Activated naive CD4-positive, alpha-beta T cell treated with anti-CD3 and anti-CD28 coated beads for 36 hours (primary cell): ENCODE measurements around the gene PRDM12. TPM values are rescaled to one million over a fixed set of nuclear protein-coding genes. Genes with fewer than 3 reads are reported as not detected.

Experiments used
- CTCF ChIA-PET: fragments of 350-600 bp; sonication (Branson Sonifier 250); formaldehyde crosslinking; loops from one replicate; lab custom pipeline; 2021; ENCODE audit warnings: antibody characterized with exemption; lab: Charles Lee
- DNase-seq: peaks from one replicate; pipeline ENCODE4 v3.0.0-alpha.2; 2020
- H3K27ac Mint-ChIP-seq: one replicate; pipeline ENCODE4 v1.8.0; 2021; ENCODE audit warnings: mild to moderate bottlenecking, mixed read lengths
- H3K27me3 Mint-ChIP-seq: one replicate; pipeline ENCODE4 v1.8.0; 2021; ENCODE audit warnings: low read depth, mixed read lengths
- H3K36me3 Mint-ChIP-seq: one replicate; pipeline ENCODE4 v1.8.0; 2021; ENCODE audit warnings: low read depth, mixed read lengths
- H3K4me1 Mint-ChIP-seq: one replicate; pipeline ENCODE4 v1.8.0; 2021; ENCODE audit warnings: low read depth, mixed read lengths
- H3K4me3 Mint-ChIP-seq: one replicate; pipeline ENCODE4 v1.8.0; 2021; ENCODE audit warnings: mild to moderate bottlenecking, moderate library complexity, mixed read lengths
- H3K9me3 Mint-ChIP-seq: one replicate; pipeline ENCODE4 v1.8.0; 2021; ENCODE audit warnings: mixed read lengths
- intact Hi-C: fragments of 100-400 bp; cut with micrococcal nuclease; formaldehyde crosslinking; loops from one replicate; pipeline ENCODE4 v1.15.1; 2023
- total RNA-seq, 2 experiments: library from RNA; stranded (reverse); gene quantifications; one replicate each; pipeline ENCODE4 v1.2.3, GENCODE V29; 2021

Gene PRDM12
- total RNA-seq, 2 experiments from 2014 or later: not detected

GRCh38 chr9:130631331-130632080 is 32.9 kb upstream of the PRDM12 start:
- no peak overlapping the region for H3K4me3 Mint-ChIP-seq
- no peak for DNase-seq
- H3K4me1 Mint-ChIP-seq: no peaks in the 10 kb centered on the region
- H3K27me3 Mint-ChIP-seq: no peaks in the 10 kb centered on the region
- CTCF ChIA-PET: no interaction called here
- H3K9me3 Mint-ChIP-seq: no peaks in the 10 kb centered on the region
- H3K27ac Mint-ChIP-seq: no peak overlapping the region
- intact Hi-C loops: no loop called here
- H3K36me3 Mint-ChIP-seq: peaks cover 23% of the 10 kb centered on the region

DNA sequence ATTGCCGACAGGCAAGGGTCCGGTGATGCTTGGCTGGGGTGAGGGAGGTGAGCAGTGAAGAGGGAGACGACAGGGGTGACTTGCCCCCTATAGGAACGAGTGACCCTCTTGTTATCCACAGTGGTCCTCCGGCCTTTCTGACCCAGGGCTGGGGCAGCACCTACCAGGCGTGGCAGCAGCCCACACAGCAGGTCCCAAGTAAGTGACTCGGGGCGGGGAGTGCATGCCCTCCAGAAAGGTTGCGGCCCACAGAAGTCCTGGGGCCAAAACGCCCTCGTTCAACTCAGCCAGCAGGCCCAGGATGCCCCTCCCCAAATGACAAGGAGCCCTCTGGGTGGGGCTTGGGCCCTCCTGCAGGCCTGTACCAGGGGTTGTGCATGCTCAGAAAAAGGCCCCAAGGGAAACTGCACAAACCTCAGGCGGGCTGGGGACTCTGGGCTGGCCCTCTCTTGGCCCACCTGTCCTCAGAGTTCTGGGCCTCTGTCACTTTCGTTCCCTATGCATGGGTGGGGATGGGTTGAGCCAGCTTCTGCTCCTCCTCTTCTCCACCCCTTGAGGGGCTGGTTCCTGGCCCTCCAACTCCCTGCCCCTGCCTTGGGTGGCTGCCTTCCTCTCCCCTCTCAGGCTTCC is 32.2 kb upstream of the PRDM12 start:
- H3K4me1 Mint-ChIP-seq: no peaks in the 10 kb centered on the region
- no peak for DNase-seq
- H3K27ac Mint-ChIP-seq: no peak overlapping the region
- peaks cover 19% of the 10 kb centered on the region for H3K36me3 Mint-ChIP-seq
- no peaks in the 10 kb centered on the region for H3K9me3 Mint-ChIP-seq
- intact Hi-C loops: no loop called here
- CTCF ChIA-PET: no interaction called here
- H3K27me3 Mint-ChIP-seq: no peaks in the 10 kb centered on the region
- no peak overlapping the region for H3K4me3 Mint-ChIP-seq

GRCh38 chr9:130632841-130633240 is 31.6 kb upstream of the PRDM12 start:
- peaks cover 21% of the 10 kb centered on the region for H3K36me3 Mint-ChIP-seq
- no peak overlapping the region for H3K27ac Mint-ChIP-seq
- intact Hi-C loops: no loop called here
- H3K9me3 Mint-ChIP-seq: no peaks in the 10 kb centered on the region
- CTCF ChIA-PET: no interaction called here
- DNase-seq: no peak
- H3K27me3 Mint-ChIP-seq: no peaks in the 10 kb centered on the region
- H3K4me1 Mint-ChIP-seq: no peaks in the 10 kb centered on the region
- H3K4me3 Mint-ChIP-seq: no peak overlapping the region

- intact Hi-C loops: no loop called here
- Mint-ChIP-seq H3K9me3 (no peaks in the 10 kb centered on the region), H3K27ac (no peak overlapping the region), H3K36me3 (peaks cover 24% of the 10 kb centered on the region), H3K27me3 (no peaks in the 10 kb centered on the region), H3K4me1 (no peaks in the 10 kb centered on the region), H3K4me3 (no peak overlapping the region)
- CTCF ChIA-PET: no interaction called here
- no peak for DNase-seq
Observed at GRCh38 chr9:130633336-130634190, 30.8 kb upstream of the PRDM12 start.

- no peaks in the 10 kb centered on the region for H3K9me3 Mint-ChIP-seq
- peaks cover 30% of the 10 kb centered on the region for H3K36me3 Mint-ChIP-seq
- intact Hi-C loops: no loop called here
- no peaks in the 10 kb centered on the region for H3K4me1 Mint-ChIP-seq
- CTCF ChIA-PET: no interaction called here
- no peaks in the 10 kb centered on the region for H3K27me3 Mint-ChIP-seq
- no peak overlapping the region for H3K27ac Mint-ChIP-seq
- H3K4me3 Mint-ChIP-seq: no peak overlapping the region
- DNase-seq: no peak
Observed at GRCh38 chr9:130634191-130634768, 30.1 kb upstream of the PRDM12 start.

GRCh38 chr9:130634801-130635200 is 29.6 kb upstream of the PRDM12 start:
- Mint-ChIP-seq H3K4me1 (no peaks in the 10 kb centered on the region), H3K27ac (no peak overlapping the region), H3K4me3 (no peak overlapping the region), H3K9me3 (no peaks in the 10 kb centered on the region), H3K36me3 (peaks cover 31% of the 10 kb centered on the region), H3K27me3 (no peaks in the 10 kb centered on the region)
- intact Hi-C loops: no loop called here
- no peak for DNase-seq
- CTCF ChIA-PET: no interaction called here

DNA sequence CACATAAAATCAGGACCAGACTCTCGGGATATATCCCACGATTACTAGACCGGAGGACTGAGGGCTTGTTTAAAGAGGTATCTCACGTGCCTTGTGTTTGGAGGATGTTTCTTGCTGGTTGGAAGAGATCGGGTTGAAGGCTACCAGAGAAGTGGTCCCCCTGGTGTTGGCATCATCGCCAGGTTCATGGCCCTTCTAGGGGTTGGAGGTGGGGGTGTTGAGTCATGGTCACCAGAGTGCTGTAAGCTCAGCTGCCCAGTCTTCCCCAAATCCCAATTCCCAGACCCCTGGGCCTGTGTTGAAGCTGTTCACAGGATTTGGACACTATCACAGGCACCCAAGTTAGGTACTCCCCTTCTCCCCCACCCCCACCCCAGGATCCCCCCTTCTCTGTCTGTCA is 29.1 kb upstream of the PRDM12 start:
- no peaks in the 10 kb centered on the region for H3K9me3 Mint-ChIP-seq
- H3K27me3 Mint-ChIP-seq: no peaks in the 10 kb centered on the region
- H3K4me3 Mint-ChIP-seq: no peak overlapping the region
- intact Hi-C loops: no loop called here
- peaks cover 31% of the 10 kb centered on the region for H3K36me3 Mint-ChIP-seq
- CTCF ChIA-PET: no interaction called here
- H3K4me1 Mint-ChIP-seq: no peaks in the 10 kb centered on the region
- no peak for DNase-seq
- no peak overlapping the region for H3K27ac Mint-ChIP-seq

DNA sequence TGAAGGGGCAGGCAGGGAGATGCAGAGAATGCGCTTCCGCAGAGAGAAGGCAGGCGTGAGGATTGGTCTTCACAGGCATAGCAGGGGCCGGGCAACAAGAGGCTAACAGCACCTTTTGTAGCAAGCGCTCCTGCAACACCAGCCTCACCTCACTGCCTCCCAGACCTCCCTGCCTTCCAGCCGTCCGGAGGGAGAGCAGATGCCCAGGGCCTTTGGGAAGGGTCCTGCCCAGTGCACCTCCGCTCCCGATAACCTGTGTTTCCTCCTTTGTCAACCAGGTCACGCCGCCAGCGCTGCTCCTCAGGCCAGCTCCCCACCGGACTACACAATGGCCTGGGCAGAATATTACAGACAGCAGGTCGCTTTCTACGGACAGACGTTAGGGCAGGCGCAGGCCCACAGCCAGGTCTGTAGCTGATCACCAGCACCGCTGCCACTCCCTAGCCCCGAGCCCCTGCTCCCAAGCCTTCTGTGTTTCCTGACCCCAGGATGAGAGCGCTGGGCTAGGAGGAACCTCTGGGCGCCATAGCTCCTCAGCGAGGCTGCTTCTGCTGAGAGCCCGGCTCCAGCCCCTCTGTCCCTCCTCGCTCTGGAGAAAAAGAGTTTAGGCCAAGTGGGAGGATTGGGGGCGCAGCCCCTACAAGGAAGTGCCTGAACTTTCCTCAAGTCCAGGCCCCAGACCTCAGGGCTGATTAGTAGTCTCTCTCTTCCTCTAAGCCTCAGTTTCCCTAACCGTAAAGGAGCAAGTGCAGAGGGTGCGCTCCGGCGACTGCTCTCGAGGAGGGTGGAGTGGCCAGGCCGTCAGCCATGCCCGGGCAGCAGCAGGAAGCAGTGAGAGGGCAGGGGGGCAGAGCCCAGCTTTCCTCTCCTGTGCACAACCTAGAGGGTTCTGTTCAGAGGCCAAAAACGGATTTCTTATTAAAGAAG is 28.4 kb upstream of the PRDM12 start:
- intact Hi-C loops: no loop called here
- H3K4me1 Mint-ChIP-seq: no peaks in the 10 kb centered on the region
- peaks cover 30% of the 10 kb centered on the region for H3K36me3 Mint-ChIP-seq
- H3K9me3 Mint-ChIP-seq: no peaks in the 10 kb centered on the region
- DNase-seq: no peak
- no peaks in the 10 kb centered on the region for H3K27me3 Mint-ChIP-seq
- CTCF ChIA-PET: no interaction called here
- H3K27ac Mint-ChIP-seq: no peak overlapping the region
- no peak overlapping the region for H3K4me3 Mint-ChIP-seq

DNA sequence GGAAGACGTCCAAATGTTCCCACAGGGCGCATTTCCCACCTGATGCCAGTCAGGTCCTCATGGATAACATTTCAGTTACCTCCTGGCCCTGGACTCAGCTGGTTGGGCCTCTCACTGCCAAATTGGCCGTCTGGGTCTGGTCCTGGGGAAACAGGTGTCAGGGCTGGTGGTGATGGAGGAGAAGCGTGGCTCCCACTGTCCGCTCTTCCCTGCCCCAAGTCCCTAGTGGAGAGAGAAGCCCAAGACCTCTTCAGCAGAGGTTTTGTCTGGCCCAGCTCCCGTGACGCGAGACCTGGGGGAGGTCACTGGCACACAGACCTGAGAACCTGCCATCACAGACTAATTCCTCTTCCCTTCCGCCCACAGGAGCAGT is 27.8 kb upstream of the PRDM12 start:
- Mint-ChIP-seq H3K36me3 (peaks cover 24% of the 10 kb centered on the region), H3K4me1 (no peaks in the 10 kb centered on the region), H3K4me3 (no peak overlapping the region), H3K9me3 (no peaks in the 10 kb centered on the region), H3K27me3 (no peaks in the 10 kb centered on the region), H3K27ac (no peak overlapping the region)
- CTCF ChIA-PET: no interaction called here
- intact Hi-C loops: no loop called here
- DNase-seq: no peak

- Mint-ChIP-seq H3K36me3 (peaks cover 19% of the 10 kb centered on the region), H3K4me1 (no peaks in the 10 kb centered on the region), H3K9me3 (no peaks in the 10 kb centered on the region), H3K4me3 (no peak overlapping the region), H3K27ac (no peak overlapping the region), H3K27me3 (no peaks in the 10 kb centered on the region)
- intact Hi-C loops: no loop called here
- CTCF ChIA-PET: no interaction called here
- DNase-seq: no peak
Observed at GRCh38 chr9:130638284-130639123, 25.9 kb upstream of the PRDM12 start.

DNA sequence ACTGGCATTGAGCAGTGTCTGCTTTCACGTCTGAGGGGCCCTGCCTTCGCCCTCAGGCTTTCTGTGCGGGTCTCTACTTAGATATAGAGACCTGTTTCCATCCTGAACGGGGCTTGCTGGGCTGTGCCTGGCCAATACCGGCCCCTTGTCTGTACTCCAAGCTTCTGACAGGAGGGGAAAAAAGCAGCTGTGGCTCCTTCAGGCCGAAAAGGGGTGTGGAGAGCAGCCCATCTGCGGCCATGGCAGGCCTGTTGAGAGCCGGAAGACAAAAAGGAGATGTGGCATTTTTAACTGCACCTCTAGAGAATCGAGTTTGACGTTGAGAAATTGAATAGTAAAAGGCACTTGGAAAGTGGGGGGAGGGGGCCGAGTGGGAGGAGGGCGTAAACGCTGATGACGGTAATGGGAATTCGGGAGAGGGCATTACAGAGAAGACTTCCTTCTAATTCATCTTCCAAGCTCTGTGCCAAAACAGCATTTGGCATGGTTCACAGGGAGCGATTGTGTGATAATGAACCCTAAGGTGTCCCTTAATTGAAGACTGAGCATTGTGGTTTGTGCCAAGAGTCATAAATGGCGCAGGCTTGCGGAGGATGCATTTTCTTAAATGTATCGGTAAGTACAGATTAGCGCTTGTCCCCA is 25.1 kb upstream of the PRDM12 start:
- Mint-ChIP-seq H3K36me3 (peaks cover 18% of the 10 kb centered on the region), H3K9me3 (no peaks in the 10 kb centered on the region), H3K27ac (no peak overlapping the region), H3K4me3 (no peak overlapping the region), H3K27me3 (no peaks in the 10 kb centered on the region), H3K4me1 (no peaks in the 10 kb centered on the region)
- intact Hi-C loops: no loop called here
- no peak for DNase-seq
- CTCF ChIA-PET: no interaction called here
